IMR-90 (cell line): Measurements from ENCODE around the gene PLXNB1. TPM values are rescaled to one million over a fixed set of nuclear protein-coding genes. Genes with fewer than 3 reads are reported as not detected.

Source experiments
- ATAC-seq: fragments of 200-7000 bp; cut with Tn5 transposase; 2 replicates; pipeline ENCODE4 v1.9.1; 2020; ENCODE audit warnings: low read depth, mild to moderate bottlenecking, moderate library complexity
- BruUV-seq: library from RNA; stranded (reverse); fragments of 400-500 nt; replicated peaks from 2 replicates; lab custom pipeline; 2021; lab: Mats Ljungman, UMichigan
- CTCF ChIA-PET: fragments of 300-600 bp; formaldehyde crosslinking; extraction: SDS; loops from one replicate; lab custom pipeline; 2021; ENCODE audit warnings: antibody characterized with exemption; lab: Yijun Ruan, JAX
- POLR2A ChIA-PET: fragments of 300-600 bp; sonication (Branson Sonifier 250); formaldehyde crosslinking; loops from one replicate; lab custom pipeline; 2022; ENCODE audit warnings: antibody characterized with exemption; ENCODE audit not compliant: unreplicated experiment; lab: Charles Lee
- DNase-seq: peaks from one replicate; pipeline ENCODE4 v3.0.0; 2013
- H2AFZ ChIP-seq: replicated peaks from 2 replicates; pipeline ENCODE3; 2013; ENCODE audit warnings: low read length, mild to moderate bottlenecking; ENCODE audit not compliant: poor library complexity
- H2AK5ac ChIP-seq: 2 replicates; pipeline ENCODE4 v1.6.1; 2013; ENCODE audit warnings: low read depth, low read length, inconsistent platforms
- H2AK9ac ChIP-seq: replicated peaks from 2 replicates; pipeline ENCODE3; 2013; ENCODE audit warnings: mild to moderate bottlenecking, low read depth, low read length, moderate library complexity; ENCODE audit not compliant: poor library complexity
- H2BK120ac ChIP-seq: 2 replicates; pipeline ENCODE4 v1.6.1; 2013; ENCODE audit warnings: low read depth, low read length, inconsistent platforms
- H2BK15ac ChIP-seq: 3 replicates; pipeline ENCODE4 v1.6.1; 2013; ENCODE audit warnings: low read depth, low read length, inconsistent platforms
- H2BK20ac ChIP-seq: 2 replicates; pipeline ENCODE4 v1.6.1; 2013; ENCODE audit warnings: low read depth, mild to moderate bottlenecking, inconsistent platforms, low read length, moderate library complexity
- H2BK5ac ChIP-seq: 2 replicates; pipeline ENCODE4 v1.6.1; 2013; ENCODE audit warnings: mild to moderate bottlenecking, low read depth, low read length, inconsistent platforms; ENCODE audit not compliant: poor library complexity, severe bottlenecking
- H3K14ac ChIP-seq: replicated peaks from 2 replicates; pipeline ENCODE4 v1.6.1; 2013; ENCODE audit warnings: low read depth, low read length, inconsistent platforms
- H3K18ac ChIP-seq: 2 replicates; pipeline ENCODE4 v1.6.1; 2013; ENCODE audit warnings: low read depth, low read length, control low read depth
- H3K23ac ChIP-seq: 2 replicates; pipeline ENCODE4 v1.6.1; 2013; ENCODE audit warnings: low read depth, low read length, inconsistent platforms
- H3K27ac ChIP-seq: 2 replicates; pipeline ENCODE4 v1.5.1; 2013; ENCODE audit warnings: mild to moderate bottlenecking, control low read depth, low read length; ENCODE audit not compliant: insufficient read depth
- H3K27me3 ChIP-seq: 2 replicates; pipeline ENCODE4 v1.6.1; 2013; ENCODE audit warnings: low read length; ENCODE audit not compliant: control insufficient read depth, insufficient read depth
- H3K36me3 ChIP-seq: 2 replicates; pipeline ENCODE4 v1.6.1; 2013; ENCODE audit warnings: low read length, mixed read lengths; ENCODE audit not compliant: control insufficient read depth, insufficient read depth
- H3K4ac ChIP-seq: 2 replicates; pipeline ENCODE4 v1.6.1; 2013; ENCODE audit warnings: low read depth, low read length, inconsistent platforms
- H3K4me1 ChIP-seq: 2 replicates; pipeline ENCODE4 v1.6.1; 2013; ENCODE audit warnings: low read length, mixed read lengths; ENCODE audit not compliant: control insufficient read depth, insufficient read depth
- H3K4me2 ChIP-seq: 2 replicates; pipeline ENCODE4 v1.6.1; 2013; ENCODE audit warnings: low read depth, mild to moderate bottlenecking, control low read depth, low read length, moderate library complexity
- H3K4me3 ChIP-seq: 2 replicates; pipeline ENCODE4 v1.5.1; 2013; ENCODE audit warnings: low read depth, mild to moderate bottlenecking, control low read depth, low read length, moderate library complexity; ENCODE audit not compliant: insufficient read depth
- H3K56ac ChIP-seq: 2 replicates; pipeline ENCODE4 v1.6.1; 2013; ENCODE audit warnings: low read length, inconsistent platforms; ENCODE audit not compliant: insufficient read depth; ENCODE audit errors: extremely low read depth
- H3K79me1 ChIP-seq, 2 experiments: 2 replicates each; pipeline ENCODE4 v1.6.1; 2013; ENCODE audit warnings: low read length in 2 of 2, inconsistent platforms in 1 of 2, low read depth in 1 of 2
- H3K9ac ChIP-seq: 2 replicates; pipeline ENCODE4 v1.6.1; 2013; ENCODE audit warnings: low read depth, low read length, control low read depth
- H3K9me1 ChIP-seq: 2 replicates; pipeline ENCODE4 v1.6.1; 2013; ENCODE audit warnings: low read length, inconsistent platforms; ENCODE audit not compliant: insufficient read depth
- H3K9me3 ChIP-seq: 2 replicates; pipeline ENCODE4 v1.6.1; 2013; ENCODE audit warnings: low read length; ENCODE audit not compliant: control insufficient read depth, insufficient read depth
- H4K20me1 ChIP-seq: 2 replicates; pipeline ENCODE4 v1.6.1; 2013; ENCODE audit warnings: low read length, inconsistent platforms; ENCODE audit not compliant: insufficient read depth
- H4K5ac ChIP-seq: 2 replicates; pipeline ENCODE4 v1.6.1; 2013; ENCODE audit warnings: mild to moderate bottlenecking, low read depth, low read length, control low read depth
- H4K8ac ChIP-seq, 2 experiments: 2 replicates each; pipeline ENCODE4 v1.6.1; 2013; ENCODE audit warnings: low read depth in 2 of 2, low read length in 2 of 2, control low read depth in 1 of 2, inconsistent platforms in 1 of 2
- H4K91ac ChIP-seq: 2 replicates; pipeline ENCODE4 v1.6.1; 2013; ENCODE audit warnings: low read depth, low read length, inconsistent platforms; ENCODE audit not compliant: insufficient read depth
- CEBPB ChIP-seq: IDR thresholded peaks from 2 replicates; pipeline ENCODE4 v1.6.1; 2012; ENCODE audit warnings: low read depth, low read length, improper control_type of control experiment
- RAD21 ChIP-seq: IDR thresholded peaks from 2 replicates; pipeline ENCODE4 v1.6.1; 2012; ENCODE audit warnings: low read length, improper control_type of control experiment
- RCOR1 ChIP-seq: IDR thresholded peaks from 2 replicates; pipeline ENCODE4 v1.6.1; 2012; ENCODE audit warnings: mild to moderate bottlenecking, low read length, improper control_type of control experiment; ENCODE audit not compliant: insufficient replicate concordance
- SMC3 ChIP-seq: fragments of 150-350 bp; IDR thresholded peaks from 2 replicates; pipeline ENCODE4 v1.6.1; 2016; ENCODE audit warnings: low read depth, mild to moderate bottlenecking, antibody characterized with exemption, low read length, moderate library complexity
- WGBS, 2 experiments: methylation state at CpG; one replicate each; pipeline versions ENCODE4 v1.1.5 to v1.1.7; 2013; ENCODE audit warnings: missing lambda C conversion rate in 2 of 2; ENCODE audit not compliant: insufficient read length in 1 of 2; ENCODE audit errors: extremely low coverage in 2 of 2; 5-methylcytosine and 5-hydroxymethylcytosine counted together
- dilution Hi-C: fragments of 300-500 bp; cut with HindIII; formaldehyde crosslinking; loops from one replicate; pipeline ENCODE4 v1.14.3; 2018; ENCODE audit warnings: low sequenced_read_pairs; ENCODE audit not compliant: unreplicated experiment
- in situ Hi-C: fragments of 300-500 bp; cut with MboI; formaldehyde crosslinking; loops from 3 replicates; pipeline ENCODE4 v1.14.3; 2019; ENCODE audit warnings: low sequenced_read_pairs, inconsistent platforms, mixed read lengths
- intact Hi-C: fragments of 100-400 bp; cut with micrococcal nuclease; formaldehyde crosslinking; loops from 2 replicates; pipeline ENCODE4 v1.10.0; 2022
- polyA plus RNA-seq, 3 experiments: library from polyadenylated mRNA; depleted of rRNA; stranded (reverse); fragments of >200 nt; gene quantifications; 2 replicates each; pipeline ENCODE4 v1.2.3, GENCODE V29; 2012; ENCODE audit warnings: low replicate concordance in 1 of 3
- total RNA-seq: library from RNA; depleted of rRNA; stranded (reverse); fragments of >200 nt; gene quantifications from 2 replicates; pipeline ENCODE4 v1.2.3, GENCODE V29; 2012
- TF ChIP-seq, protein P1 (sequence below): fragments of 150-350 bp; IDR thresholded peaks from 2 replicates; pipeline ENCODE4 v1.6.1; 2017; ENCODE audit warnings: mild to moderate bottlenecking, antibody characterized with exemption, low read length, low read depth
- TF ChIP-seq, protein P2 (sequence below): conservative IDR thresholded peaks from 2 replicates; pipeline ENCODE4 v1.5.1; 2012; ENCODE audit warnings: mild to moderate bottlenecking, low read depth, low read length, improper control_type of control experiment

PLXNB1 gene
- total and polyA plus RNA-seq, 2 of the 4 experiments (the other 2 are of a cell fraction), result 5.2 to 25.3 TPM

DNA sequence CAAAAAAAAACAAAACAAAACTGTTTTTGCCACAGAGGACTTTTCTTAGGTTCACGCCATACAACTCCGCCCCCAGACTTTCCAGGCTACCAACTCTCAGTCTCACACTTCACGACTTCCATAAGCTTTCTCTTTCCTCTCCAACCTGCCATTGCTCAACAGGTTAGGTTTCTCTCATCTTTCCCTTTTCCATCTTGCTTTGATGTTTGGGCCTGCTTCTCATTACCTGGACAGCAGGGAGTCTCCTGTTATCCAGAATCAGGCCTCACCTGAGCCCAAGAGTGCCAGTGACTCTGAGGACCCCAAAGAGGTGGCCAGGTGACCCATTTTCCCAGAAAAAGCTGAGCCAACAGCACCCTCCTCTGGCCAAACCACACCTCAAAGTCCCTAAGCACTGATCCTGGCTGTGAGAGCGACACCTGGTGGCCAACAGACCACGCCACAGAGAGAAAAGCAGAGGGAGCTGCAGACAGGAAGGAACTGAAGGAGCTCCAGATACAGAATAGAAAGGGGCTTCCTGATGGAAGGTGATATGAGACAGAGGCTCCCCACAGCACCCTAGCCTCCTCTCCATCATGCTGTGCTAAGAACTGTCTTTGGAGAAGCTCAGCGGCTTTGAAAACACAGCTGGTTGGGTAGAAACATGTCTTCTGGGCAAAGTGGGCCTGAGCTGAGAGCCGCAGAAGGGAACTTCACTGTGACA lies 6.0 kb upstream of the PLXNB1 start:
- Histone ChIP-seq H3K4me1 (no peaks in the 10 kb centered on the region), H3K27ac (no peak overlapping the region), H4K8ac (no peak overlapping the region), H2AK9ac (peak overlapping the region; percentile 7), H3K14ac (no peak overlapping the region), H4K20me1 (no peaks in the 10 kb centered on the region; the same call in 1 of the 2 replicates), H3K4me3 (no peak overlapping the region), H3K9me1 (0 out of 2 replicates have a peak, but pooled peaks cover 4% of the 10 kb centered on the region), H2BK20ac (no peak overlapping the region), H3K4me2 (no peak overlapping the region), H3K79me1 (peaks cover 19 to 35% of the 10 kb centered on the region in 2 experiments), H3K18ac (no peak overlapping the region), H3K9me3 (no peaks in the 10 kb centered on the region), H2BK5ac (no peak overlapping the region), H3K27me3 (no peaks in the 10 kb centered on the region), H3K4ac (no peak overlapping the region), H4K5ac (no peak overlapping the region), H3K36me3 (peaks cover 18% of the 10 kb centered on the region), H4K91ac (no peak overlapping the region), H2AK5ac (0 out of 2 replicates have a peak overlapping the region, but pooled peaks have one; percentile 27), H2BK120ac (no peak overlapping the region), H2BK15ac (no peak overlapping the region), H2AFZ (peak overlapping the region; percentile 44), H3K9ac (no peak overlapping the region), H3K56ac (no peak overlapping the region), H3K23ac (no peak overlapping the region)
- peak; percentile 46 for ATAC-seq
- BruUV-seq, result no TSS peak
- POLR2A ChIA-PET, result interaction anchor here (1.1 kb wide), 1 partner anchor 35 kb away, joined by 4 read pairs; no protein-coding TSS in a partner anchor
- DNase-seq, result peak; percentile 79
- CTCF ChIA-PET, result interaction anchor here (0.6 to 2.4 kb wide), 37 partner anchors 10 to 1151 kb away, joined by 3 to 65 read pairs (median 4); partner anchors contain the start of genes ATRIP and CDC25A
- dilution Hi-C loops, result no loop called here
- in situ Hi-C loops, result loop anchor here (5.0 kb wide), 2 partner anchors 34 to 164 kb away; no protein-coding TSS in a partner anchor
- 90% methylated on average over 2 of the region's 7 CpGs; no CpG with 5 or more reads in 1 of the 2 experiments for WGBS, 2 experiments
- intact Hi-C loops, result loop anchor here (1.0 kb wide), 4 partner anchors 34 to 242 kb away; no protein-coding TSS in a partner anchor
- TF ChIP-seq RAD21 (peak; percentile 93), CEBPB (no peak), SMC3 (peak; percentile 99), RCOR1 (no peak)
- TF ChIP-seq, protein P1, sequence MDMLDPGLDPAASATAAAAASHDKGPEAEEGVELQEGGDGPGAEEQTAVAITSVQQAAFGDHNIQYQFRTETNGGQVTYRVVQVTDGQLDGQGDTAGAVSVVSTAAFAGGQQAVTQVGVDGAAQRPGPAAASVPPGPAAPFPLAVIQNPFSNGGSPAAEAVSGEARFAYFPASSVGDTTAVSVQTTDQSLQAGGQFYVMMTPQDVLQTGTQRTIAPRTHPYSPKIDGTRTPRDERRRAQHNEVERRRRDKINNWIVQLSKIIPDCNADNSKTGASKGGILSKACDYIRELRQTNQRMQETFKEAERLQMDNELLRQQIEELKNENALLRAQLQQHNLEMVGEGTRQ, result peak; percentile 12; the same call in 1 of the 2 replicates
- TF ChIP-seq, protein P2, sequence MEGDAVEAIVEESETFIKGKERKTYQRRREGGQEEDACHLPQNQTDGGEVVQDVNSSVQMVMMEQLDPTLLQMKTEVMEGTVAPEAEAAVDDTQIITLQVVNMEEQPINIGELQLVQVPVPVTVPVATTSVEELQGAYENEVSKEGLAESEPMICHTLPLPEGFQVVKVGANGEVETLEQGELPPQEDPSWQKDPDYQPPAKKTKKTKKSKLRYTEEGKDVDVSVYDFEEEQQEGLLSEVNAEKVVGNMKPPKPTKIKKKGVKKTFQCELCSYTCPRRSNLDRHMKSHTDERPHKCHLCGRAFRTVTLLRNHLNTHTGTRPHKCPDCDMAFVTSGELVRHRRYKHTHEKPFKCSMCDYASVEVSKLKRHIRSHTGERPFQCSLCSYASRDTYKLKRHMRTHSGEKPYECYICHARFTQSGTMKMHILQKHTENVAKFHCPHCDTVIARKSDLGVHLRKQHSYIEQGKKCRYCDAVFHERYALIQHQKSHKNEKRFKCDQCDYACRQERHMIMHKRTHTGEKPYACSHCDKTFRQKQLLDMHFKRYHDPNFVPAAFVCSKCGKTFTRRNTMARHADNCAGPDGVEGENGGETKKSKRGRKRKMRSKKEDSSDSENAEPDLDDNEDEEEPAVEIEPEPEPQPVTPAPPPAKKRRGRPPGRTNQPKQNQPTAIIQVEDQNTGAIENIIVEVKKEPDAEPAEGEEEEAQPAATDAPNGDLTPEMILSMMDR, result peak; percentile 100
